Stimulated activated CD4-positive, alpha-beta T cell treated with anti-CD3 and anti-CD28 coated beads, TNF-alpha, amount 100 ng/mL, for 48 hours (primary cell): ENCODE measurements around the gene ARHGAP6.
"Not testable (repeated sequence)": the region's sequence is repeated elsewhere in the genome, so short reads cannot be mapped to it uniquely, and the experiment has no call there.

Experiments
- DNase-seq, 3 donors: peaks; one replicate each; pipeline ENCODE4 v3.0.0-alpha.2; 2020; ENCODE audit warnings: low read depth in 3 of 3

Gene ARHGAP6

DNA sequence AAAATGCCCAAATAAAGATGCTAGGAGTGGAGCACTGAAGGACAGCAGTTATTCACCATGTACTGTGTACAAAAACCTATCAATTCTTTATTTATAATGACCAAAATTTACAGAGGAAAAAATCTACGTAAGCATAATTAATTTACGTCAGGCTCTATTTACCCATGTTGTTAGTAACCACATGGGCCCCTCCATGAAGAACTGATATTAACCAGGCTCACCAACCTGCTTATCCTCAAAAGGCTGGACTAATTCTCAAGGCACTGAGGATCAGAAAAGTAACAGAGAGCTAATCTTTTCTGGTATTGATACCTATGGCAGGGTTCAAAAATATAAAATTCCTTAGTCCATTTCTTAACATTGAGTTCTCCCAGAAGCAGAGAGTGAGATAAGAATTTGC is 140.0 kb downstream of the ARHGAP6 start:
- no peak for DNase-seq

DNA sequence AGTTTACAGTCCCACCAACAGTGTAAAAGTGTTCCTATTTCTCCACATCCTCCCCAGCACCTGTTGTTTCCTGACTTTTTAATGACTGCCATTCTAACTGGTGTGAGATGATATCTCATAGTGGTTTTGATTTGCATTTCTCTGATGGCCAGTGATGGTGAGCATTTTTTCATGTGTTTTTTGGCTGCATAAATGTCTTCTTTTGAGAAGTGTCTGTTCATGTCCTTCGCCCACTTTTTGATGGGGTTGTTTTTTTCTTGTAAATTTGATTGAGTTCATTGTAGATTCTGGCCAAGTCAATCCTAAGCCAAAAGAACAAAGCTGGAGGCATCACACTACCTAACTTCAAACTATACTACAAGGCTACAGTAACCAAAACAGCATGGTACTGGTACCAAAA is 146.5 kb downstream of the ARHGAP6 start:
- not testable (repeated sequence) for DNase-seq

DNA sequence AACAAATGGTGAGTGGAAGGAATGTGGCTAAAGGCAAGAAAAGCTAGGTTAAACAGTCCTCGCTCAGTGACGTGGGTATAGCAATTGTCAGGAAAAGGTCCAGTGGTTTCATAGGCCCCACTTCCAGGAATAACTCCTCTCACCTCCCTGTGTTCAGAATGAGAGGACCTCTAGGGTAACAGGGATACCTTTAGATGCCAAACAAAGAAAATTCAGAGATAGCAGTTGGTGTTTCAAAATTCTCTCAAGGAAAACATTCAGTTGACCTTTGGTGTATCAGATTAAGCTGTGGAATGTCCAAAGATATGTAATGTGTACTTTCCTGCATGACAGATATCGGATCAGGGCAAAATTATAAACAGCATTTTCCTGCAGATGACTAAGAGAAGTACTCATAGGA is 155.9 kb downstream of the ARHGAP6 start:
- DNase-seq: no peak

DNA sequence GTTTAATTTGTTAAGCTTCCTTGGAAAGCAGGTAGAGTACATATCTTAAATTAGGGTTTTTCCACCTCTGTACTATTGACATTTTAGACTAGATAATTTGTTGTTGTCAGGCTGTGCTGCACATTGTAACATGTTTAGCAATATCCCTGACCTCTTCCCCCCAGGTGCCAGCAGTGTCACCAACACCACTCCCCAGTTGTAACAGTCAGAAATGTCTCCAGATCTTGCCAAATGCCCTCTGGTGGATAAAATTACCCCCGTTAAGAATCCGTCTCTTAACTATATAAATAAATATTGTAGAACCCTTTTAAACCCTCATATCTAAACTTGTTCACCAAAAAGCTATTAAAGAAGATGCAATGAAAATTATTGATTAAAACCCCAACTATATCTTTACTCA is 161.5 kb downstream of the ARHGAP6 start:
- no peak for DNase-seq

DNA sequence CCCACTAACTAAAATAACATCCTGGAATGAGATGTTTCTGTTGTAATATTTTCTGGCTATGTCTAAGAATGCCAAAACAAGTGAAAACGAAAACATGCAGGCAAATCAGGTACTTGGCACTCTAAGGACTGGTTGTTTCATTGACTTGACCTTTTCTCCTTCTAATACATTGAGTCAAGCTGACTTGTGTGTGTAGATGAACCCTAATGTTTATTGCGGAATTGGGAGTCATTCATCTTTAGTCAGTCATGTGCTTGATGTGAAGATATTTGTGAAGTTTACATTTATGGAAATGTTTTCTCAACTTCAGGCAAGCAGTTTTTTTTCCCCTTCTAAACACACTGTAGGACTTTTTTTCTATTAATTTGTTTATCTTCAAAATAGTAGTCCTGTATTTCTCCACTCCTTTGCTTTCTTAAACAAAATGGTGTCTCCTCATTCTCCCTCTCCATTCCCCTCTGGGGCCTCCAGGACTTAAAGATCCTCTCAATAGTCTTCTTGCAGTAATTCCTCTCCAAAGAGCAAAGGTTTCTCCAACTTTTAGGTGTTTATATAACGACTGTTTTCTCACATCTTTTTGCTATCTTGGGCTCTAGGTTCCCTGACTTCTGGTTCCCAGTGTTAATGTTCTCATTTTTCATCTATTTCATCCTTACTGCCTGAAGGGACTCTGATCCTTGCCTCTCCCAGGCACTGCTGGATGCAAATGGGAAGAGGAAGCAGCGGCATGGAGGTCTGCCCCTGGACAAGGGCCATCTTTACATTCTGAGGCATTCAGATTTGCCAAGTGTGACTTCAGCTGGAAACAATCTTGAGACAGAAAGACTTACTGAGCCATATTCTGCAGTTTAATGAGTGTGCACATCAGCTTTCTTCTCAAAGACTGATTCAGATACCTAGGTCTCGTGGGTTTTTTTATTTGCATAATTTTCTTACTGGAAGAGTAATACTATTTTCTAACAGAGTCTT is 166.4 kb downstream of the ARHGAP6 start:
- no peak for DNase-seq

DNA sequence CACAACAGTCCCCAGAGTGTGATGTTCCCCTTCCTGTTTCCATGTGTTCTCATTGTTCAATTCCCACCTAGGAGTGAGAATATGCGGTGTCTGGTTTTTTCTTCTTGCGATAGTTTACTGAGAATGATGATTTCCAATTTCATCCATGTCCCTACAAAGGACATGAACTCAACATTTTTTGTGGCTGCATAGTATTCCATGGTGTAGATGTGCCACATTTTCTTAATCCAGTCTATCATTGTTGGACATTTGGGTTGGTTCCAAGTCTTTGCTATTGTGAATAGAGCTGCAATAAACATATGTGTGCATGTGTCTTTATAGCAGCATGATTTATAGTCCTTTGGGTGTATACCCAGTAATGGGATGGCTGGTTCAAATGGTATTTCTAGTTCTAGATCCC is 174.3 kb downstream of the ARHGAP6 start:
- DNase-seq: not testable (repeated sequence)

DNA sequence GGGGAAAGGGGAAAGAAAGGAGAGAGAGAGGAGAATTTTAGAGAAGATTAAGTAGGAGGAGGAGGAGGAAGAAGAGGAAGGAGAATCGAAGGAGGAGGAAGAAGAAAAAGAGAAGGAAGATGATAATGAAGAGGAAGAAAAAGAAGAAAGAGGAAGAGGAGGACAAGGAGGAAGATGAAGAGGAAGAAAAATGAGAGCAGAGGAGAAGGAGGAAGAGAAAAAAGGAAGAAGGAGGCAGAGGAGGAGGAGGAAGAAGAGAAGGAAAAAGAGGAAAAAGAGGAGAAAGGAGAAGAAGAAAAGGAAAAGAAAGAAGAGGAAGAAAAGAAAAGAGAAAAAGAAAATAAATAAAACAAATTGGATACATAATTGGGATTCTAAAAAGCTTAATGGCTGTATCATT is 181.4 kb downstream of the ARHGAP6 start:
- DNase-seq: no peak

DNA sequence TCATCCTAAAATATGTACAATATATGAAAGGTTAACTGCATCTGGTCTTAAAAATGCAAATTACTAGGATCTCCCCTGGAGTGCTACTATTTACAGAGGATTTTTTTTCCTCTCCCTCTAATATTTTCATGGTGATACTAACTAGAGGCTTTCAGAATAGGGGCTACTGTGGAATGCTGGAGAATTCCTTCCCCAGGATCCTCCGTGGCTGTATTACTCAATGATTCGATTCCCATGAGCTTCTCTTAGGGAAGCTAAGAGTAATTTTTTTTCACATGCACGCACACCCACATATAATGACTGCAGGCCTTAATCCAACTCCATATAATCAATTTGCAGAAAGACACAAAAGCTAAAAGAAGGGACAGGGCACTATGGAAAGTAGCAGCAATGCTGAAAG is 184.7 kb downstream of the ARHGAP6 start:
- no peak for DNase-seq

DNA sequence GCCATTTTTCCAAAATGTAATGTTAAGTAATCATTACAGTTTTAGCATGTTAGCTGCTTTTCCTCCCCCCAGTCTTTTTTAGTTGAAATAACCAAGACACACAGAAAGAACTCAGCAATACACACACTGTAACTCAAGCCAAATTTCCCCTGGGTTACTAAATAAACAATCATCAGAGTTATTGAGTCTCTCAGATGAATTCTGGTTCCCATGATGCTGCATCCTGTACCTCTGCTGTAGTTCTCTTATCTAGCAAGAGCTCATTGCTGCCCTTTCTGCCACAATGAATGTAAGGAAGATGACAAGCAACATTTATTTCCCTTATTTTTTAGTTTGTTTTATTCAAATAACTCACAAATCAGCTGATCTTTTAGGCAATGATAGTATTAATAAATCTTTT is 185.1 kb downstream of the ARHGAP6 start:
- no peak for DNase-seq

DNA sequence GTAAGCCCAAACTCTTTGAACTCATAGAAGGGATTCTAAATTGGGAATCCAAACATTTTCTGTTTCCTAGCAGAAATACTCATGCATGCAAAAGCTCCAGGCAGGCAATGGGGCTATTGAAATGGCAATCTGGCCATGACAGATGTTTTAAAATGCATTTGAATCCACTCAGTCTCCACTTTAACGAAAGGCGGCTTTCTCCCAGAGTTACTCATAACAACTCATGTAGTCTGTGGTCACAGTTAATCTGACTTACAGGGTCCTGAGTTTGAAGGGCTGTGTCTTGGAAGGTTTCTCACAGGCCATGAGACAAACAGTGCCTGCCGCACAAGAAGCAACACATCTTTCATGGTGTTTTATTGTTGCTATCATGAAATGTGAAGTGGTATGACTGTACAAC is 186.8 kb downstream of the ARHGAP6 start:
- no peak for DNase-seq

DNA sequence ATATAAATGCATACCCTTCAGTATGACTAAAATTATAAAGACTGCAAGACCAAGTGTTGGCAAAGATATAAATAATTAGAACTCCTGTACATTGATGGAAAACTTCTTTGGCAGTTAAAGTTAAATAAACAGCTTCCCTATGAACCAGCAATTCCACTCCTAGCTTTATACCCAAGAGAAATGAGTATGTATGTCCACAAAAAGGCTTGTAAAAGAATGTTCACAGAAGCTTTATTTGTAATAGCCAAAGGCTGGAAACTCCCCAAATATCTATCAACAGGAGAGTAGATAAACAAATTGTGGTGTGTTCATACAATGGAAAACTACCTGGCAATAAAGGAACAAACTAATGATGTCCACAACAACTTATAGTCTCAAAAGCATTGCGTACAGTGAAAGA is 187.7 kb downstream of the ARHGAP6 start:
- no peak for DNase-seq

DNA sequence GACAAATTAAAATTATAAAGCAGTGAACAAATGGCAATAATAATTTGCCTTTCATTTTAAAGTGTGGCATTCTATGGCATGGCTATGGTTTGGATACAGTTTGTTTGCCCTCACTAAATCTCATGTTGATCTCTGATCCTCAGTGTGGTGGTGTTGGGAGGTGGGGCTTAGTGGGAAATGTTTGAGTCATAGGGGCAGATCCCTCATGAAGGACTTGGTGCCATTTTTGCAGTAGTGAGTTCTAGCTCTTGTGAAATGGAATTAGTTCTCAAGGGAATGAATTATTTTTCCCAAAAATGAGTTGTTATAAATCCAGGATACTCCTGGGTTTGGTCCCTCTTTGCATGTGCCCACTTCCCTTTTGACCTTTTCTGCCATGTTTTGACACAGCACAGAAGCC is 191.1 kb downstream of the ARHGAP6 start:
- DNase-seq: no peak

DNA sequence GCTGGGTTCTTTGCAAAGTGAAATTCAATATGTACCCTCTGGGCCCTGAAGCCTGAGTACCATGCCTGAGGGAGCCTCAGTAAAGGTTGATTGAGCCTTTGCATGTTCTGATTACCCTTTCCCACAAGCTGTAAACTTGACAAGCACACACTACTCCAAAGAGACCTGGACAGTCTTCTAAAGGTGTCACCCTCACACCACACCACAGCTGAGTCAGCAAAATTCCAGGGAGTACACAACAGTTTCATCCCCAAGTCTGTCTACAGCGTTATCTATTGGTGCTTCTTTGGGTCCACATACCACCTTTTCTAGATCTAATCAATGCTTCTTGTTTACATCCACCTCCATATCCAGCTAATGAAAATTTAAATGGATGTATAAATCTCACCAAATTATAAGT is 191.7 kb downstream of the ARHGAP6 start:
- no peak for DNase-seq

DNA sequence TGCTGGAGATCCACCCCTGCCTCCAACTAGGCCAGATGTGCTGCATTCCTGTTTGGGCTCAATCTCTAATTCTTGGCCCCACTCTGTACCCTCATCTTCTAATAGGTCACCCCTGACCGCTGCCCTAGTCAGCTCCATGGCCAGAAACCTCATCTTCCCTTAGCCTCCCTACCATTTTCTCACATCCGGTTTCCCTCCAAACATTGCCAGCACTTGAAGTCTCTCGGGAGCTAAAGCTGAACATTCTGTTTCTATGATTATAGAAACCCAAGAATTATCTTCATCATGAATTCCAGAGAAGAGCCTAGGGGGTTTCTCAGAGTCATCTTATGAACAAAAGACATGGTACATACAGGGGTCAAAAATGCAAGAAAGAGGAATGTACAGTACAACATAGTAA is 192.8 kb downstream of the ARHGAP6 start:
- no peak for DNase-seq

DNA sequence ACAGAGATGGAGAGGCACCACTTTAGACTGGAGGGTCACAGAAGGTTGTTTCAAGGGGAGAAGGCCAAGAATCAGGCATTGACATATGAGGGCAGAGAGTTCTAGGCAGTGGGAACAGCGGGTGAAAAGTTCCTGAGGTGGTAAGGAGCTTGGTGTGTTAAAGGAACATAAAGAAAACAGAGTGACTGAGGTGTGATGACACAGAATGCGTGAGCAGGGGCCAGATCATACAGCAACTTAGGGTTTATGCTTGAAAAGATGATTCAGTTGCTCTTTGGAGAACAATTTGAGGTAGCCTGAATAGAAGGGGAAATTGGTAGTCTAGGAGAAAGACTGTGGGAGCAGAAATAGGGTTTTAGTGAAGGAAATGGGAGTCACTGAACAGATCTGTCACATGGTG is 193.3 kb downstream of the ARHGAP6 start:
- DNase-seq: no peak

DNA sequence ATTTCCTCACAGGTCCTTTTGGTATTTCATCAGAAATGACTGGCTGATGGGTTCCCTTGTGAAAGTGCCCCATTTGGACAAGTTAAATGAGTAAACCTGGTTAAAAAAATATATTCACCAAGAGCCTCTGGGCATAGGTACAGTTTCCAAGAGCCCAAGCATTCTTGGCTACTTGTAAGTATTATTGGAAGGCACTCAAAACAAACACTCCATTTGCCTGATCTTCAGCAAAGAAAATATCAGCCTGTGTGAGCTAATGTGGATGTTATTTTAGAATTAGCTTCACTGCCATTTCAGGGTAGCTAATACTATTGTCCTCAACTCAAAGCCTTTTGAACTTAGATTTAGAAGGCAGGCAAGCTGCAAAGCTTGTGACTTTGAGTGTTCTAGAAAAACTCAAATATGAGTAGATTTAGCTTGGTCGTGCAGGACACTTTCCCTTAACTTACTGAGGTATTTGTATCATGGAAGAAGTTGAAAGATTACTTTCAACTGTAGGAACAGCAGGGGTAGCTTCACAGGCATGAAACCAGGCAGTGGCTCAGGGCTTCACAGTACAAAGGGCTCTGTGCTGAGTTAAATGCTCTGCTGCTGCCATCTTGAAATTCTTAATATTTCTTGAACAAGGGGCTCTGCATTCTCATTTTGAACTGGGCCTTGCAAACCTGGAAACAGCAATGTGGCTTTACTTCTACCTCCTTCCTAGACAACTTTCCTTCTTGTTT is 195.3 kb downstream of the ARHGAP6 start:
- DNase-seq: no peak

DNA sequence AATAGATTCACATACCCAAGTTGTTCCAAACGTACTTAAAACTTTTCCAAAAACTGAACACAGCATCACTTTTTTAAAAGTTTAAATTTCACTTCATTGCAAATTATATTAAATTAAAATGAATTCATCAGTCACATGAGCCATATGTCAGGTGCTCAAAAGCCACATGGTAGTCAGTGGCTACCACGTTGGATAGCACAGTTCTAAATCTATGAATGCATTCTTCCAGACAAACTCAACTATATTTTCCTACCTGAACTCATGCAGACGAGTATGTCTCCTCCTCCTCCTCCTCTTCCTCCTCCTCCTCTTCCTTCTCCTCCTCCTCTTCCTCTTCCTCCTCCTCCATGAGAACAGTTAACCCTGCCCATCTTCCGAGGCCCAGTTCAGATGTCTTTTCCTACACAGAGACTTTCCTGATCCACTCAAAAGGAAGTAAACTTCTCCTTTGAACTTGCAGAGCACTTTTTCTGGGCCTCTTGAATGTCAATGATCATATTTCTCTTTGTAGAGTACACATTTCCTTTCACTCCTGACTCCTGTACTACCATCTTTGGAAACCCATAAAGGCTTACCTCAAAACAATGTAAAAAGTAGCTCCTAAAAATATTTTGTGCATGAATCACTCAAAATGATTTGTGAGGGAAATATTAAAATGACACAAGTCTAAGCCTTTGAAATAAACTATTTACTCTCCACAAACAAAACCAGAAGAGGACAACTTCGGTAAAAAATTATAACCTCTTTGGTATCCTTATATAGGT is 199.9 kb downstream of the ARHGAP6 start:
- DNase-seq: no peak

DNA sequence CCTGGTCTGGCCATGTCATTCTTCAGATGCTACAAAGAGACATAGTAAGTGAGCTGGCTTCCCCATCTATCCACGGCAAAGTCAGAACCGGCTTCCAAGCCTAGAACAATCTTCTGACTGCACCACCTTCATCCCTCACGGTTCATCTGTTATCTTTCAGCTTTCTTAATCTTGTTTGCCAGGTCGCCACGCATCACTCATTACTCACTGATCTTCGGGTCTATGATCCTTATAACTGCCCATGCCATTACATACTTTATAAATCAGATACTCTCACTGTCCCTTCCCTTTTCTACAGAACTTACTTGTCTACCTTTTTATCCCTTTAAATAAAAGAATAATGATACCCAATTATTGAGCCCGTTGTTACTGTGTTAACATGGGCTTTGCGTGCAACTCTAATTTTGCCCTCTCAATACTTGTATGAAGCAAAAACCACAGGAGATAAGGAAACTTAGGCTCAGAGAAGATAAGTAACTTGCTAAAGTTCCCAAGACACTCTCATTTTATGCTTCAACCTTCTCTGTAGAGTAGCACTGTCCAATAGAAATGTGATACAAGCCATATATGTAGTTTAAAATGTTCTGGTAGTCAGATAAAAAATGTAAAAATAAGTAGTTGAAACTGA is 200.8 kb downstream of the ARHGAP6 start:
- DNase-seq: no peak

DNA sequence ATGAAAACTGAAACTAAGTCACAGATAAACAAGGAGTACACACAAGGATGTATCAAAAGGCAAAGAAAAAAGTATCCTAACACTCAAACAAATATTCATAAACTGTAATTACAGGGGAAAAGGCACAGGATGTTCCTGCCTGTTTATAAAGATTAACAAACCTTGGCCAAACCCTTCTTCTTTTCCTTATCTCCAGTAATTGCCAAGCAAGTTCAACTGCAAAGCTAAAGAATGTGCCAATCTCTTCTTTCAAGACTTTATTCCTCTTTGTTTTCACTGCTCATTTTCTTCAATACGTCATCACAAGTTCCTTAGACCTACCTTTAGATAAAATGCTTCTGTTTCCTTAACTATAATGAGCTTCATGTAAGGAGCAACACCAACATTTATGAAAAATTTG is 201.3 kb downstream of the ARHGAP6 start:
- no peak for DNase-seq

DNA sequence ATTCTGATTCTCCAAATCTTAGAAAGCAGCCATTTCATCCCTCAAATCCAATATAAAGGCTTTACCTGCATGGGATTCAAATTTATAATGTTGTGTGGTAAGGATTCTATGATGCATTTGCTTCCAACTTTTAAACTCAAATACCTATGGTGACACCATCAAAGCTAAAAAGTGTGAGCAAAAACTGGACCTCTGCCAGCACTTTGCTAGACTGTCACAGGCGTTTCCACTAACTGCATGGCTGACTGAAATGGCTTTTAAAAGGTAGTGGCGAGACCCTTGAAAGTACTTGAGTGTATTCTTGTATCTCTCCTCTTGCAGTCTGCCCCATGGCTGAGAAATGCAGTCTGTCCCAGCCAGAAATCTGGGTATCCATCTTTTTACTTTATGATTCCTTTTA is 203.1 kb downstream of the ARHGAP6 start:
- no peak for DNase-seq

DNA sequence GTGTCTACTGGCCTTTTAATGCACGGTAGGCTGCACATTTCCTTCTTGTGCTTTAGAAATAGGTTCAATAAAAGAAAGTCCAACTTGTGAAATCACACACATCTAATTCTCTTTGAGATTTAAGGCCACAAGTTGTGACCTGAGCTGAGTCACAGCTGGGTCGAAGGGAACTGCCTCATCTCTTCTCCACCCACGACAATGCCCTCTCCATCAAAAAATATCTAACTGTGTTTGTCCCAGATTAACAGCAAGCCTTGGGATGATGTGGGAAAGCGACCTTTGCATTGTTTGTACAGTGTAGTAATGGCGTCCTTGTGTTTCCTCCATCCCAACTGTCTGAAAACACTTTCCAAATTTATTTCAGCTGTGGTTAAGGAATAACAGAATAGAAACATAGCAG is 203.6 kb downstream of the ARHGAP6 start:
- no peak for DNase-seq
